Hypothalamus (tissue), 51 donors: ENCODE measurements around the gene COMMD6.
A peak's percentile ranks its signal among the peaks of the same experiment; 100 is the strongest.

Source experiments
- DNase-seq, 51 donors: peaks; one replicate each; lab custom pipeline; 2025; lab: John Stamatoyannopoulos, UW

Gene COMMD6

DNA sequence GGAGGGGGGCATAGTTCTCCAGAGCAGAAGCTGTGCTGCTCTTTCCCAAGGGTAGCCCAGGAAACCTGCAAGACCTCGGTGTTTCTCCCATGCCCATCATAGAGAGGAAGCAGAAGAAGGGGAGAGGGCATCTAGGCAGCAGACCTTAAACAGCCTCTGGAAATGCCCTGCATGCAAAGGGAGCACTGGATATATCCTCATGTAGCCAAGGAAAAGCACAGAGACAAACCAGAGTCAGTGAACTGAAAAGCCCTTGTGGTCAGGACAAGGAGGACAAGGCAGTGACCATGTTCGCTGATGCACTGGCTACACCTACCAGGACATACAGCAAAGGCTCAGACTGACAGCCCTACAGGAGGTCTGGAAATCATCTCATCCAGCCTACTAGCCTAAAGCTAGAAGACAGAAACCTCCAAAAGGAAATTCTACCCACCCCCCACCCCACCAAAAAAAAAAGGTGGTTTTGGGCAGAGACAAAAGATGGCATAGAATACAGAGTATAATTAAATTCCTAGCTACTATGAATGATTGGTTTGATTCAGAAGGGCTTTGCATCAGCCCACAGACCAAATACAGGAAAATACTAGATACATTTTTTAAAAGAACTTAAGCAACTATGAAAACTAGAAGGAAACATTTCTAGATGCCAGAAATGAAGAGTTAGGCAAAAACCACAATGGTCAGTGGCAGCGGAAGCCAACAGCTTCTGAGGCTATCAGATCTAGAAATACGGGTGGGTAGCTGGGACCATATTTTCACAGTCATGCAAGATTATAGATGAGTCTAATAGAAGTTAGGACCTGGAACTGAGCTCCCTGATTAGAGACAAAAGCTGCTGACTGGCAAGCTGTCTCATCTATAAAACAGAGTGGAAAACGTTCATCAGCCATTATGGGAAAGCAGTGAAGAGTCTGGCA is 51.2 kb downstream of the COMMD6 start:
- DNase-seq: no peak

DNA sequence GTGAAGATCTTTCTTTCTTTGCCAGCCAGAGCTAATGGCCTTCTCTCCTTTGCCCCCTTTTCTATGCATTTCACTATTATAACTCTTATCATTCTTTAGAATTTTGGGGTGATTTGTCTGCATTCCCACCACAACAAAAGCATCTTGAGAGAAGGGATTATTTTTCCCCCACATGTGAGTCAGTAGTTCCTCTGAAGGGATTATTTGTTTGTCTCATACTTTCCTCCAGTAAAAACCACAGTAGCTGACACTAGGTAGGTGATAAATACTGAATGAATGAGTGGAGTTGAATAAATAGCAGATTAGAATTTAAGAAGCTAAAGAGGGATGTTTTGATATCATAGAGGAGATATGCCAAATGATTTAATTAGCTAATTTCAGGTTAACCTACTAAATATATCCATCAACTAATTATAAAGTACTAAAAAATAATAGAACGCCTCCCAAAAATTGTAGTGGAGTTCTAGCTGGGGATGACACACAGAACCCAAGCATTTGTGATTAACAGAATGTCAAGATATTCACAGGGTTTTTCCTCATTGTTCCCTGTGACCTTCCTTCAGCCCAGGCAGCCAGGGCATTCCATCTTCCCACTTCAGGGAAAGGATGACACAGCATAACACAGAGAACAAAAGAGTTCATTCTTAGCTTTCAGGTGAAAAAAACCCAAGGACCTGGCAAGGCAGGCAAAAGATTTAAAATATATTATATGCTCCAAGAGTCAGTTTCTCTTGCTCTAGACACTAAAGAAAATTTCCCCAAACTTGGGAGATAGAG is 52.2 kb downstream of the COMMD6 start:
- no peak for DNase-seq

DNA sequence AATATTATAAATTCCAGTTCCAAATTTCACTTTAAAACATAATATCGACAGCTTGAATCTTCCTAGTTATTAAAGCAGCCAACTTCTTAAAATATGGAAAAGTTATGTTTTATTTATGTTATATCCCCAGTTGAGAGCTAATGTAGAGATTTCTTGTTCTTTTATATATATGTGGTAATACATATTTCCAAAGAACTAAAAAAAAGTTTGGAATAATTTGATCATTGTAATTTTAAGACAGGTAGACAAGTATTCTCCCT is 54.9 kb downstream of the COMMD6 start:
- DNase-seq: no peak

DNA sequence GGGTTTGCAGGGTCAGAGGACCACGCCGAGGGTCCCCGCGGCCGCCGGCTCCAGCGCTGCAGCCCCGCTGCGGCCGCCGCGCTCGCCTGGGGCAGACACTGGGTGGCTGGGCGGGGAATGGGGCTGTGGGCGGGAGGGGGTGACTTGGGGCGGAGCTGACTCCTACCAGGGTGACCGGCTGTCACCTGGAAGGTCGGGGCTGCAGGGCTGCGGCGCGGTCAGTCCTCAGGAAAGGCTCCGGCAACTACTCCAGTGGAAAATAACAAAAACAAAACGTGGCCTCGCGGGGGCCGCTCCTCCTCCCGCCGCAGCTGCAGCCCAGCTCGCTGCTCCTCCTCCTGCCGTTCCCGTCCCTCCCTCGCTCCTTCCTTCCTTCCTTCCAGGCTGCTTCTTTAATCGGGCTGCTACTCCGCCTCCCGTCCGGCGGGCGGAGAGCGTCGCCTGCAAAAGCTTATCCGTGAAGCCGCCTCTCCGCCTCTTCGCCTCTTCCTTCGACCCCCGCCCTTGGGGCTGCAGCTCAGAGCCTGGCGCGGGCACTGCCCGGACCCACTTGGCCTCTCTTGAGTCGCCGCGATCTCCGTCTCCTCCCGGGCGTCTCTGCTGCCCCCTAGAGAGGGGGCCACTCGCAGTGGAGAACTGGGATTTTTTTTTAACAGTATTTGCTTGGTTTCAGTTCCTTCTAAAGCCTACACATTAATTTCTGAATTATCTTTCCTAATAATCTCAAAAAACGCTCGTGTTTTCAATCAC is 55.4 kb downstream of the COMMD6 start, which contains the start of gene TBC1D4:
Gene TBC1D4, minus strand, starts transcription at position 100 of the 750 bp plus-strand sequence. CDS start 402 bp downstream, outside the sequence.
- peak in 50 of 51 donors; percentile 23 to 90 (median 66) for DNase-seq

DNA sequence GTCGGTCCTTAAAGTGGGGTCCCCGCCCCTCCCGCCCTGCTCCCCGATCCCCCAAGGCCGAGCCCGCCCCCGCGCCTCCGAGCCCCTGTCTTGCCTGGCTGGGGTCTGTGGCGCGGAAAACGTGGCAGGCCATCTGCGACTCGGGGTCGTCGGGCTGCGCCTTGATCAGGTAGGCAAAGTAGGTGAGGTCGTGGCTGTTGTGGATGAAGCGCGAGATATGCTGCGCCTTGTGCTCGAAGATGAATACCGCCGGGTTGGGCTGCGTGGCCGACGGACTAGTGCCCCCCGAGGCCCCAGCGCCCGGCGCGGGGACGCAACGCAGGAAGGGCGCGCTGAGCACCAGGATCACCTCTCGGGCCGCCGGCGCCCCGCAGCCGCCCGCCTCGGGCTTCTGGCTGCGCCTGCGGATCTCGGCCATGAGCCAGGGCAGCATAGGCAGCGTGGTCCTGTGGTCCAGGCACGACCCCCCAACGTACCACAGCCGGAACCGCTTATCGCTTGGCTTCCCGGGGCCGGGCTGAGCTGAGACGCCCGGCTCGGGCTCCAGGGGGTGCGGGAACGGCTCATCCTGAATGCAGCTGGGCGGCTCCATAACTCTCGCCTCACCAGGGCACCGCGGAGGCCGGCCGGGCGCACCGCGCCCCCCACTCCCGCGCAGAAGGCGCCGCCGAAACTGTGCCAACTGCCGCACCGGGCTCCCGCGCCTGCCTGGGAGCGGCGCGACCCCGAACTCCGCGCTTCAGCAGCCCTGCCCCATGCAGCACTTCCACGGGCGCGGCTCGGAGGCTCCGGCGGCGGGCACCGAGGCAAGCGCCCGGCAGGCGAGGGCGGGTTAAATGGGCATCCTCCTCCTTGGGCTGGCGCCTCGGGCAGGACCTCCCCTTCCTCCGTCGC is 56.2 kb downstream of the COMMD6 start:
- peak in 30 of 51 donors; percentile 3 to 59 (median 29) for DNase-seq

DNA sequence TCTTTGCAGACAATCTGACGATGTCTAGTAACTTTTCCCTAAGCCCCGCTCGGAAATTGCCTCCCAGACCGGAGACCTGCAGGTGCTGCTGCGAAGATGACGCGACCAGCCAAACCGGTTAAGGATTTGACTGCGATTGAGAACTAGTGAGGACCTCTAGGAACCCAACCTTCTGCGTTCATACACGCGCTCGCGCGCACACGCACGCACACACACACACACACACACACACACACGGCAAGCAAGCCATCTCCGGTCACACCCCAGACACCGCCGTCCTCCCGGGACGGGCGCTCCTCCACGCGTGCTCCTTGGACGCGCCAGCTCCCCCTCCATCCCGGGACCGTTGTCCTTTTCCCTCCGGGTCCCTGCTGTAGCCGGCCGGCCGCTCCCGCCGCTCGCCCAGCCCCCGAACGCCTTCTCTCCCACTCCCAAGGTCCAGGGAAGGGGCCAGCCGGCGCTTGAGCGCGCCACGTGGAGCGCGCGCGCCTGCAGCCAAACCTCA is 56.9 kb downstream of the COMMD6 start:
- DNase-seq: peak in 30 of 51 donors; percentile 2 to 47 (median 19)

DNA sequence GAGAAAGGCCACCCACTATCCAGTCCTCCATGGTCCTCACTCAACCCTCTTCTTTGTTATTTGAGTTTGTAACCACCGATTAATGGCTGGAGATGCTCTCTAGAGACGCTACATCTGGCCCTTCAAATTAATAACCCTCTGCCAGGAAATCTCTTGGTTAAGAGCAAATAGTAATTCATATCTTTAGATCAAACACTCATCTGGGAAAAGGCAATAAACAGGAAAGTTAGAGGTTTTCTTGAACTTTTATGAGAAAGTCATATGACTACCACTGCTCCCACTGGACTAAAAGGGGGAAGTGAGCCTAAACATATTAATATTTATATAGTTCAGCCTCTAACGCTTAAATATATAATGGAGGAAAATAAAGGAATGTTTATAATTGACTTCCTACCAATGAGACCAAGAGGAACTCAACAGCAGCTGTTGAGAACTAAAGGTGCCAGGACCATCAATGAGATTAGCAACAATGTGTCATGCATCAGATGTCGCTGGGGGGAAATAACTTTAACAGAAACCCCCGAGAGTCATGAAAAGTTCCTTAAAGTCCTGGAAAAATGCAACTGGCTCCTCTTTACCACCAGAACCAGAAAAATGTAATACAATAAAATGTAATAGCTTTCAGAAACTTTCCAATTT is 58.4 kb downstream of the COMMD6 start:
- no peak for DNase-seq

DNA sequence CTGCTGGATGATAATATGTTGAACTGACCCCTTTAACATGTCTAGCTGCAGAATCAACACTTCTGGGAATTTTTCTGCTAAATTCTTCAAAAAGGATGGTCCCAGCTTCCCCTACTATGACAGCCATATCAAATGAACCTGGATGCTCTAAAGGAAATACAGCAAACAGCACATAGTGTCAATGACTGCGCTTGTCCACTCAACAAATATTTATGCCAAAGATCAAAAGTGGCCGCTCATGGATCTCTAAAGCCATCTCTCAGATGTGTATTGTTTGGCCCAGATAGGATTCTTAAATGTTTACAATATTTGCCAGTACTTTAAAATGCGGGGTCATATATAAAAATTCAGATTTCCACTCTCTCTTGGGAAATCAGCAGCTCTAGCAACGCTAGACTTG is 59.0 kb downstream of the COMMD6 start:
- DNase-seq: no peak
